DND-41 (cell line): Measurements from ENCODE around the gene CD8B.
"Not testable (repeated sequence)": the region's sequence is repeated elsewhere in the genome, so short reads cannot be mapped to it uniquely, and the experiment has no call there.

Source experiments
- ATAC-seq: fragments of 200-7000 bp; cut with Tn5 transposase; 3 replicates; pipeline ENCODE4 v1.9.1; 2021; ENCODE audit warnings: low read depth; ENCODE audit not compliant: insufficient read depth
- DNase-seq: peaks from one replicate; pipeline ENCODE4 v3.0.0-alpha.2; 2020
- H2AFZ ChIP-seq: 2 replicates; pipeline ENCODE4 v1.6.0; 2012; ENCODE audit warnings: low read depth, low read length
- H3K27ac ChIP-seq: 2 replicates; pipeline ENCODE4 v1.5.1; 2012; ENCODE audit warnings: low read length, inconsistent platforms
- H3K27me3 ChIP-seq: fragments of 200-600 bp; sonication (generic); 2 replicates; pipeline ENCODE4 v1.6.0; 2012; ENCODE audit warnings: low read length, mild to moderate bottlenecking, inconsistent platforms; ENCODE audit not compliant: insufficient read depth, poor library complexity
- H3K36me3 ChIP-seq: 2 replicates; pipeline ENCODE4 v1.5.1; 2012; ENCODE audit warnings: low read length, inconsistent platforms; ENCODE audit not compliant: insufficient read depth
- H3K4me1 ChIP-seq: 2 replicates; pipeline ENCODE4 v1.5.1; 2012; ENCODE audit warnings: mild to moderate bottlenecking, low read length; ENCODE audit not compliant: insufficient read depth
- H3K4me2 ChIP-seq: 2 replicates; pipeline ENCODE4 v1.6.0; 2012; ENCODE audit warnings: mild to moderate bottlenecking, moderate library complexity, low read length, inconsistent platforms; ENCODE audit not compliant: insufficient read depth
- H3K4me3 ChIP-seq, 2 experiments: fragments of 200-600 bp in 1 of 2; shearing (Covaris generic) in 1 of 2; 2 replicates each; pipeline ENCODE4 v1.5.1; 2012 to 2016; ENCODE audit warnings: inconsistent platforms in 2 of 2, low read length in 2 of 2, mild to moderate bottlenecking in 2 of 2, low read depth in 1 of 2, moderate library complexity in 1 of 2
- H3K79me2 ChIP-seq: 2 replicates; pipeline ENCODE4 v1.6.0; 2012; ENCODE audit warnings: low read length, inconsistent platforms; ENCODE audit not compliant: insufficient read depth
- H3K9ac ChIP-seq: 2 replicates; pipeline ENCODE4 v1.6.0; 2012; ENCODE audit warnings: low read depth, mild to moderate bottlenecking, inconsistent platforms, low read length, moderate library complexity
- H3K9me3 ChIP-seq: 2 replicates; pipeline ENCODE4 v1.5.1; 2012; ENCODE audit warnings: low read length, moderate library complexity, mild to moderate bottlenecking, inconsistent platforms; ENCODE audit not compliant: insufficient read depth, severe bottlenecking
- H4K20me1 ChIP-seq: 2 replicates; pipeline ENCODE4 v1.6.0; 2012; ENCODE audit warnings: low read length; ENCODE audit not compliant: insufficient read depth

CD8B gene

DNA sequence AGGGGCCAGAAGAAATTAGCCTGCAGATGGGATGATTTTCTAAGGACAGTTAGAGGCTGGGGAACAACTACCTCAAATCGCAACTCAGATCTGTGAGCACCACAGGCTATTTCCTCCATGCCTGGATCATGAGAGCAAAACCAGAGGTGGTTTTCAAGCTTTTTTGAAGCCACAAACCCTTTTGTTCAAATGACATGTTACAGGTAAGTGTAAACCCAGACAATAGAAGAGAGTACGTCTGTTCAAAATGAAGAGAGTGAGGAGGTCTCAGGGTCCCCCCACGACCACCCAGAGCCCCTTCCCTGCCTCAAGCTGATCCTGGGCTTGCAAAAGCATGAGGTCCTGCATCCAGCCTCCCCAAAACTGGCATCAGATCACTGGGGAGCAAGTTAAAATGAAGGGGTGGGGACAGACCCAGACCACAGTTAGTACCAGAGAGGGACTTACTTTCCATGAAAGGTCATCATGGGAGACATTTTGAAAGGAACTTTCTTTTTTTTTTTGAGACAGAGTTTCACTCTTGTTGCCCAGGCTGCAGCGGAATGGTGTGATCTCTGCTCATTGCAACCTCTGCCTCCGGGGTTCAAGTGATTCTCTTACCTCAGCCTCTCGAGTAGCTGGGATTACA is 19.0 kb downstream of the CD8B start:
- Histone ChIP-seq H3K27ac (peak overlapping the region; percentile 80), H3K9ac (0 out of 2 replicates have a peak overlapping the region, but pooled peaks have one; percentile 24), H3K4me1 (peaks cover 53% of the 10 kb centered on the region), H2AFZ (peak overlapping the region; percentile 53)
- H3K27me3 ChIP-seq, H3K36me3 ChIP-seq, H3K9me3 ChIP-seq, H3K4me2 ChIP-seq, H4K20me1 ChIP-seq, H3K4me3 ChIP-seq, H3K79me2 ChIP-seq: not testable (repeated sequence)
- DNase-seq: peak; percentile 55
- ATAC-seq: peak; percentile 24

DNA sequence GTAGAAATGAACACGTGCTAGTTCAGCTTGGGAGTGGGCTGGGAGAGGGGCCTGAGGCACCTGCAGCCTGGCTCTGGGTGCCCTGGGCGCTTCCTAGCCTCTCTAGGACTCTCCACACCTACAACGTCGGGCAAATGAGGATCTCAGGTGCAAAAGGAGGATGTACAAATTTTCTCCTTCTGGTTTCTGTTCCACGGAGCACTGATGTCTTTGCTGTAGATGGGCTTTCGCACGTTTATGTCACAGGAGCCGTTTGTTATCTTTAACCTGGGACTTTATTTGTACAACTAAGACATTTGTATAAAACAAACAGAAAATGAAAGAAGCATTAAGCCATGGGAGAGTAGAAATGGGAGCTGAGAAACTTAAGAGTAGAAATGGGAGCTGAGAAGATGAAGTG is 20.4 kb downstream of the CD8B start:
- not testable (repeated sequence) for H2AFZ ChIP-seq, DNase-seq, H3K9me3 ChIP-seq, H3K36me3 ChIP-seq, H3K9ac ChIP-seq, H3K4me3 ChIP-seq, H4K20me1 ChIP-seq, H3K4me2 ChIP-seq, ATAC-seq, H3K79me2 ChIP-seq, H3K27me3 ChIP-seq
- Histone ChIP-seq H3K4me1 (peaks cover 65% of the 10 kb centered on the region), H3K27ac (peak overlapping the region; percentile 80; the same call in 1 of the 2 replicates)

DNA sequence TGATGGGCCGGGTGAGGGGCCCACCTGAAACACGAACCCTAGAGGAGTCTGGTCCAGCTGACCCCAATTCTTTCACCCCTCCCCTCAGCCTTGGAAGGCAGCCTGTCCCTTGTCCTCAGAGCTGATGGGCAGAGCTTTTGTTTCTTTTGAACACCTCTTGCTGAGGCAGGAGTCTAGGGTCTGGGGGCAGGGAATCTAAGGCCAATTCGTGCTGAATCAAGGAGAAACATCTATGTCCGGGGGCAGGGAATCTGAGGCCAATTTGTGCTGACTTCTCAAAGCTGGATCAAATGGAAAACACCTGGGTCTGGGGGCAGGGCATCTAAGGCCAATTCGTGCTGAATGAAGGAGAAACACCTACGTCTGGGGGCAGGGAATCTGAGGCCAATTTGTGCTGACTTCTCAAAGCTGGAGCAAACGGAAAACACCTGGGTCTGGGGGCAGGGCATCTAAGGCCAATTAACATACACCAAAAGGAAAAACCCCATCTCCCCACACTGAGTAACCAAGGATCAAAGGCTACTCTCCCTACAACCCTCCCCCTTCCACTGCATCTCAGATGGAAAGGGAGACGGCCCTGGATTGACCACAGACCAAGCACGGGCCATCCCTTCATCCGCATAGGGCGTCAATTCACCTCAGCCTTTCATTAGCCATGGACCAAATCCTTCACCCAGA is 21.7 kb downstream of the CD8B start:
- not testable (repeated sequence) for H3K79me2 ChIP-seq, H2AFZ ChIP-seq, H3K27me3 ChIP-seq, H3K9me3 ChIP-seq, H4K20me1 ChIP-seq, DNase-seq, H3K4me2 ChIP-seq, ATAC-seq, H3K36me3 ChIP-seq, H3K4me3 ChIP-seq
- Histone ChIP-seq H3K9ac (peak overlapping the region; percentile 31; the same call in 1 of the 2 replicates), H3K4me1 (peaks cover 77% of the 10 kb centered on the region), H3K27ac (peak overlapping the region; percentile 70)

DNA sequence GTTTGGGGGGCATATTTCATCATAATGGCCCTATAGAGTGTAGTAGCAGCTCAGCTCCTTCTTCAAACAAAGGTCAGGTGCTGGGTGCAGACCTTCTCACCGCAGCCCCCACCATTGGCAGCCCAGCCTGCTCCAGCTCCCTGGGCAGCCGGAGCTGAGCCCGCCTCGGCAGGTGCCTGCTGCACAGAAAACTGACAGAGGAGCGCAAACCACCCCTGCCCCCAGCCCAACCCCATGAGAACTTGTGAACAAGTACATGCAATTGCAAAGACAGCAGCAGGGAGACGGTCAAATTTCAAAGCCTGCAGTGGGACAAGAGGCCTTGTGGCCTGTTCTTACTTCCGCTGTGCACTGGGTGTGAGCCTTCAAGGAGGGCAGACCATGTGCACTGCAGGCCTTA is 22.2 kb downstream of the CD8B start:
- peak; percentile 76 for ATAC-seq
- Histone ChIP-seq H3K9ac (peak overlapping the region; percentile 31; the same call in 1 of the 2 replicates), H3K4me1 (peaks cover 79% of the 10 kb centered on the region), H3K27ac (peak overlapping the region; percentile 70)
- H3K4me2 ChIP-seq, H3K9me3 ChIP-seq, H3K27me3 ChIP-seq, H3K36me3 ChIP-seq, H2AFZ ChIP-seq, H4K20me1 ChIP-seq, H3K4me3 ChIP-seq, H3K79me2 ChIP-seq: not testable (repeated sequence)
- peak; percentile 90 for DNase-seq

DNA sequence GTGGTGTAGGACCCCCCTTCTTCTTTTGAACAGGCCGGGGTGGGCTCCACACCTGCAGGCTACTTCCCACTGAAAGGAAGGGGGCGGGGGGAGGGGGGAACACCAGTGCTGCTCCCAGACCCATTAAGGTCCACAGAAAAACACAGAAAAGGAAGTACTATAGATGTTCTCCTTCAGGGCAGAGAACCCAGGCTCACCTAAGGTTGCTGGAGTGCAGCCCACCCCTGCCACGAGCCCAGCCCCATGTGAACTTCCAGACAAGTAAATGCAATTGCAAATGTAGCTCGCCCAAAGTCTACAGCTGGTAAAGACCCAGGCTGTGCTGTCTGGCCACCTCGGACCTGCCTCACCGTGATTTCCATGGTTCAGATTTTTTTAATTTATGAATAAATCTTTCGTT is 24.0 kb downstream of the CD8B start:
- peak overlapping the region; percentile 65 for H3K27ac ChIP-seq
- H3K4me3 ChIP-seq, H3K27me3 ChIP-seq, H2AFZ ChIP-seq, H3K9ac ChIP-seq, H3K36me3 ChIP-seq, H3K79me2 ChIP-seq, H4K20me1 ChIP-seq, H3K9me3 ChIP-seq: not testable (repeated sequence)
- ATAC-seq: peak; percentile 37
- H3K4me2 ChIP-seq: peak overlapping the region; percentile 62
- H3K4me1 ChIP-seq: peaks cover 72% of the 10 kb centered on the region
- peak; percentile 65 for DNase-seq

DNA sequence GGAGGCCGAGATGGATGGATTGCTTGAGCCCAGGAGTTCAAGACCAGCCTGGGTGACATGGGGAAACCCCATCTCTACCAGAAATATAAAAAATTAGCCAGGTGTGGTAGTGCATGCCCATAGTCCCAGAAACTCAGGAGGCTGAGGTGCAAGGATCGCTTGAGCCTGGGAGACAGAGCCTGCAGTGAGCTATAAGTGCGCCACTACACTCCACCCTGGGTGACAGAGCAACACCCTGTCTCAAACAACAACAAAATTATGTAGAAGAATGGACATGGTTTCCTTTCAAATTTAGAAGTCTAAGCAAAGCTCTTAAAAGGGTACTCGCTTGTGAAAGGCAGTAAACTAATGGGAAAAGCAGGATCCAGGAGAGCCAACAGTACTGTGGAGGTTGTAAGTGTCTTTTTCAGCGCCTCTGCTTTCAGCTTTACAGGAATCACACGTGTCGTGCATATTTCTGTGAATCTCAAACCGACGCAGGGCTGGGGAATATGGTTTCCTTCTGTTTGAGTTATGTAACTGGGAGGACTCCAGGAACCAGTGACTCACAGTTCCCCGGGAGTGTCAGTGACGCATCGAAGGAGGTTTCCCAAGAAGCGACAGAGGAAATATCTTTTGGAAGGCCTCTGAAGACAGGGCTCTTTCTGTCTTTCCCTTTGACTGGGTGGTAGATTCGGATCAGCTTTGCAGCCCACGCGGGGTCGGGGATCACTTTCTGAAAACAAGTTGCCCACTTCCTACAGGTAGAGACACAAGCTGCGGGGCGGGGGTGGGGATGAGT is 24.6 kb downstream of the CD8B start:
- Histone ChIP-seq H3K27ac (peak overlapping the region; percentile 72), H3K9ac (peak overlapping the region; percentile 49), H3K4me2 (peak overlapping the region; percentile 62), H3K4me1 (peaks cover 66% of the 10 kb centered on the region), H2AFZ (peak overlapping the region; percentile 68), H3K4me3 (peak overlapping the region in 1 of 2 experiments; percentile 49; a peak in 2 of 4 replicates)
- DNase-seq (peak; percentile 78), ATAC-seq (peak; percentile 54)
- H3K27me3 ChIP-seq, H4K20me1 ChIP-seq, H3K79me2 ChIP-seq, H3K9me3 ChIP-seq, H3K36me3 ChIP-seq: not testable (repeated sequence)

DNA sequence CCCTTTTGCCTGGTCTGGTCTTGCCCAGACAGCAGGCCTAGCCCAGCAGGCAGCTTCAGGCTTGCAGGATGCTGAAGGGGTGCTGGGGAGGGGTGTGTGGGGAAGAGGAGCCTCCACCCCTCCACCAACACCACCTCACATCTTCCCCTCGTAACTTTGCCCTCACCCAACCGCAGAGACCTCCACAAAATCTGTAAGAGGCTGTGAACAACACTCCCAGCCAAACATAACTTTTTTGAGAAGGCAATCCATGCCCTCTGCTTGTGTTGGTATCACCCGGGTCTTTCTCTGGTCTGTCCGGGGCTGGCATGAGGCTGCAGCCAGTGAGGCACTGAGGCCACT is 26.2 kb downstream of the CD8B start:
- not testable (repeated sequence) for H2AFZ ChIP-seq, H3K4me2 ChIP-seq, H3K9me3 ChIP-seq, DNase-seq, H3K9ac ChIP-seq, H3K79me2 ChIP-seq, H3K27me3 ChIP-seq, H4K20me1 ChIP-seq, ATAC-seq, H3K36me3 ChIP-seq, H3K4me3 ChIP-seq
- Histone ChIP-seq H3K4me1 (peaks cover 62% of the 10 kb centered on the region), H3K27ac (peak overlapping the region; percentile 72)
